OCI-M1 (cell line): ENCODE results near the gene PEPD.

ENCODE experiments used
- DNase-seq: peaks from one replicate; lab custom pipeline; 2025; lab: John Stamatoyannopoulos, UW

PEPD gene

DNA sequence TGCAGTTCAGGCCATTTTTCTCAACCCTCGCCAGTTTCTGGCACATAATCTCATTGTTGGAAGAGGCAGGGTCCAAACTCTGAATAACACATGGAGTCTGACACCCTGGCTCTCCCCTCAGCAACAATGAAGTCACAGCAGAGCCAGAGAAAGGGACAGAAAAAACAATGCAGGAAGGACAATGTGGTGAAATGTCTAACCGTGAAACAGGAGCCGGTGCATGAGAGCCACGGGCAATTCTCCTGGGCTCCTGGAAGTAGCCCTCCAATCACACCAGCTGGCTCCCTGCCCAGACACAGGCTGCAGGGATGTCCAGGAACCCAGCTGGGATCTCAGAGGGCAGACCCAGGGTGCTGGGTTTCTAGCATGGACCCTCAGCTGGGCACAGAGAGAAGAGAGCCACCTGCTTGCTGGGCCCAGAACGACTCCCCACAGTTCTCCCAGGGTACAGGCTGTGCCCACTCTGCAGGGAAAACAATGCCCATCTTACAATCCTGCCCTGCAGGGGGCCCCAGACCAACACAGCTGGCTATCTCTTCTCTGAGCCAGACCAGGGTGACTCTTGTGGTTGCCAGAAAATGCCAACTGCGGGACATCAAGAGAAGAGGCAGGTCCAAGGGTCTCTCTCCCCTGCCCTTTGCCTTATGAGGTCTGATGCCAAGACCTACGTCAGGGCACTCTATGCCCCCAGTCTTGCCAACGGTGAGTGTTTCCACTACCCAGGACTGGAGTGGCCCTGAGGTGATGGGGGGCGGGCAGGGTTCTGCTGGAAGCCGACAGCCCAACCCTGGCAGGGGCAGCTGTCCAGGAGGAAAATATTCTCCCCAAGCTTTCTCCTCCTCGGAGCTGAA is 83.5 kb downstream of the PEPD start:
- no peak for DNase-seq

- DNase-seq, result no peak
These were observed 84.2 kb downstream of the PEPD start for GRCh38 chr19:33437393-33437820.

DNA sequence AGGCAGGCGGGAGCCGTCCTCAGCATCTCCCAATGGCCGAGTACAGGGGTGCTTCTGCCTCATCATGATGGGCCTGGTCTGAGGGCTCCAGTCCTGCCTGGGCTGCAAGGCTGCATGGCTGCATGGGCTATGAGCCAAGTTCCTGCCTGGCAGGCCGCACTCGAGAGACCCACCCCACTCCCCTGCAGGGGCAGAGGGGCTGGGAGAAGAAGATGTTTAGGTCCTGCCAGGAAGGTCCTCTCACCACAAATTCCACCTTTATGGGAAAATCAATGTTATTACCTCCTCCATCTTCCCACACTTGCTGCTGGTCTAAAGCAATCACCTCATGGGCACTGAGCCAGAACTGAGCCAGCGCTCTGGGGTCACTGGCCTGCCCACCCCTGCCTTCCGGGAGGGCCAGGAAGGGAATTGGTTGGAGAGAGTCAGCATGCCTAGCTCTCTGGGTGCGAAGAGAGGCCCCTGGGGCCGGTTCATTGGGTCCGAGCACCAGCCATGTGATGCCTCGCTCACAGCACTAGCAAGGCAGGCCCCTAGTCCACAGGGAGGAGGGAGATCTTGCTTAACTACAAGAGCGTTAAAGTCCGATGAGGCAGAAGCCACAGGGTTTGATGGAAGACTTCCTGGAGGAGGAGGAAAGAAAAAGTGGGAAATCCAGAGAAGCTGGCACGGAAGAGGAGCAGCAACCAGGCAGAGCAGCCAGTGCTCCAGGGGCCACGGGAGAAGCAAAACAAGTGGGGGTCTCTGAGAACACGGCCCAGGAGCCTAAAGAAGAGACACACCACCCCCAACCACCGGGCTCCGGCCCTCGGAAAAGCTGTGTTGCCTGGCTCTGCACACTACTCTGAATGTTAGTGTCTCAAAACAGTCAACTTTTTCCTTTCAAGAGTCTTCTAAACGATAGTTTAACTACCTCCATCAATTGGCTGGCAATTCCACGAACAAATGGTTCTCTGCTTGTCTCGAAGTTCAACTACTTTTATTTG is 84.9 kb downstream of the PEPD start:
- DNase-seq, result no peak

GRCh38 chr19:33435706-33436359 is 85.8 kb downstream of the PEPD start:
- DNase-seq, result no peak

DNA sequence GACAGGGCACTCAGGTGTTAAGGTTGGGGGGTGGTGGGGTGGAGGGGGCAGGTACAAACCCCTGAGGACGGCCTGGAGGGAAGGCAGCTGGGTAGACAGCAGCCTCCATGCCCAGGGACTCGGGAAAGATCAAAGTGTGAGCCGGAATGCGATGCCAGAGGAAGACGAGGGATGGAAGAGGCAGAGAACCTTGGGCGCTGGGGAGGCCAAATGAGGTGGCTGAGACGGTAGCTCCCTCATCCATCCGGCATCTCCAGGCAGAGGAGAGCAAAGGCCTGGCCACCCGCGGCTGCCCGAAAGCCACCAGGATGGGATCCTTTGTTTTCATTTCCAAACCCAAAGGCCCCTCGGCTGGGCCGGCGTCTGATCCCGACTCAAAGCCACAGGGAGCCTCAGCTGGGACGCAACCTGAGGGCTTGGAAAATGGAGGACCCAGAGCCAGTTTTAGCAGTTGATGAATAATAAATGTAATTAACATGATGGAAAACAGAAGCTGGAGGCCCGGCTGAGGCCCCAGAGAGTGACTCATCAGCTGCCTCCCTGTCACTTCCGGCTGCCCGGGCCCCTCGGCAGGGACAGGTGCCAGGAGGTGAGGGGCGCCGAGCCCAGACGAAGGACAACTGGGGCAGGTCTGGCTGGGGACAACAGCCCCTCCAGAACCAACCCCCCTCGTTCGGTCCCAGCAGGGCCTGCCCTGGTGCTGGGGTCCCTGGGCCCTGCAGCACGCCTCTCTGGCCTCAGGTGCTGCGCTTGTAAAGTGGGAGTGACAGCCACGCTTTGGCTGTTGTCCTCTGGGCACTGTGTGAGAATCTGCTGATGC is 86.5 kb downstream of the PEPD start:
- DNase-seq, result no peak

DNA sequence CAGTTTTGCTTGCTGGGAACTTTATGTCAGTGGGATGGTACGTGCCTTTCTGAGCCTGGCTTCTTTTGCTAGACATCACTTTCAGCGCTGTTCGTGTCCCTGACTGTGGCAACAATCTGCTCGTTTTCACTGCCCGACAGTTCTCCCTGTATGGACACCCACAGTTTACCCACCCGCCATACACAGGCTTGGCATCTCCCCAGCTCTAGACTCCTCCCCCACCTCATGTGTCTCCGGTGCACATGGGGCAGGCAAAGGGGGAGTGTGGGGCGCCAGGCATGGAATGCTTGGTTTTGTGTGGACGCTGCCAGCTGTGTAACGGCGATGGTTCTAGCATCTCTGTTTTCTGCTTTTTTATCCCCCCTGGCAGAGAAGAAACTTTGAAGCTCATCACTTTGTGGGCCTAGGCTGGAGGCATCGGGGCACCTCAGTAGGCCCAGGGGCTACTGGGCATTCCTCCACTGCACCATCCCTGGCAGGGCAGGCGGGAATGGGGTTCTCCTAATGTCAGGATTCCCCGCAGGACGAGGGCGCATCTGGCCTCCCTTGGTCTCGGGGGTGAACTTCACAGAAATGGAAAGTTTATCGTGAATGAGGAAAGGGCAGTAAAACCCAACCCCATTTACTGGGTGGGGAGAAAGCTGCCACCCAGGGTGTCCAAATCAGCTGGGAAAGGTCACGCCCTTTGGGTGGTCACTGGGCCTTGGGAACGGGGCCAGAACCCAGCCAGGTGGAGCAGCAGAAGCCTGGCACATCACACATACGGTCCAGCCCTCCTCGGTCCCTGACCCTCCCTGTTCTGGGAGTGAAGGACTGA is 87.3 kb downstream of the PEPD start:
- DNase-seq, result no peak

DNA sequence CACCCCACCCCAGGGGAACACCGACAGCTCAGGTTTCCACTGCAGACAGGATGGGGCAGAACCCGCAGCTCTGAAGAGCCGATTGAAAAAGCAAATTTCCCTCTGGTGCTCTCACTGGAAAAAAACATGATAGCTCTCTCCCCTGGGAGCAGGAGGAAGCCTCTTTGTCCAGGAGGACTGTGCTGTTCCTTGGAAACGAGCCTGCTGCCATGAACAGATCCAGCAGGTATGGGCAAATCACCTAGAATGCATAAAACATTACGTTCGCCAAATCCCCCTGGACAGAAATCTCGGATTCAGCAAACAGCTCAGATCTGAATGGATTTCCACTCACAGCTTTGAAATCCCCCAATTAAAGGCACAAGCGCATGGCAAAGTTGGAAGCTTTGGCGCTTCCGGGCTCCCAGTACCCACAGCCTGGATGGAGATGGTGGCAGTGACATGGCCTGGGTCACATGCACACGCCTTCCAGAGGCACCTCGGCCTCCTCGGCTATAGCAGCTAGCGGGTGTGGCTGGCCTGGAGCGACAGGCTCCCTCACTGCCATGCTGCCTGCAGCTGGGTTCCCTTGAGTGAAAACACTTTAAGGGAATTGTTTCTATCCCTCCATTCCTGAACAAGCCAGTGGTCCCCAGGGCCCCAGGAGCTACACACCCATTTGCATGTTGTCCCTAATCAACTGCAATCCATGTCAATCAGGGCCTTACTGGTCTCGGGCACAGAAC is 89.0 kb downstream of the PEPD start:
- DNase-seq, result no peak

DNA sequence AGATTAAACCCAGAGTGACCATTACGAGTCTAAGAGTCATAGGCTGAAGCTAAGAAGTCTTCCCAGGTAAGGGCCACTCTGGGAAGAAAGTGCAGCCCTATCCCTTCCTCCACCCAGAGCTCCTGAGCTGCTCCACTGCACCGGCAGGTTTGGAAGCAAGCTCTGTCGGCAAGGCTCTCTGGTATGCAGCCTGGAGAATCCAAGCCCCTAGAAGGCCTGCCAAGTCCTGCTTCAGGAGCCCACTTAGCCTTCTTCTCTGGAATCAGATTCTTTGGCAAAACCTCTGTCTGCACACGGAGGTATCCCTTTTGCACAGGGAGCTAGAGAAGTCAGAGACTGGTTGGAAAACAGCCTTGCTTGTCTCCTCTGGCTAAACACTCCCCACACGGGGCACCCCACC is 89.6 kb downstream of the PEPD start:
- DNase-seq, result no peak

- DNase-seq, result peak; percentile 82
These were observed 90.8 kb downstream of the PEPD start for GRCh38 chr19:33430674-33431277.

- DNase-seq, result no peak
These were observed 91.5 kb downstream of the PEPD start for GRCh38 chr19:33429891-33430673.

- no peak for DNase-seq
These were observed 92.9 kb downstream of the PEPD start for GRCh38 chr19:33428627-33429125.

- no peak for DNase-seq
These were observed 93.6 kb downstream of the PEPD start for GRCh38 chr19:33427801-33428626.

DNA sequence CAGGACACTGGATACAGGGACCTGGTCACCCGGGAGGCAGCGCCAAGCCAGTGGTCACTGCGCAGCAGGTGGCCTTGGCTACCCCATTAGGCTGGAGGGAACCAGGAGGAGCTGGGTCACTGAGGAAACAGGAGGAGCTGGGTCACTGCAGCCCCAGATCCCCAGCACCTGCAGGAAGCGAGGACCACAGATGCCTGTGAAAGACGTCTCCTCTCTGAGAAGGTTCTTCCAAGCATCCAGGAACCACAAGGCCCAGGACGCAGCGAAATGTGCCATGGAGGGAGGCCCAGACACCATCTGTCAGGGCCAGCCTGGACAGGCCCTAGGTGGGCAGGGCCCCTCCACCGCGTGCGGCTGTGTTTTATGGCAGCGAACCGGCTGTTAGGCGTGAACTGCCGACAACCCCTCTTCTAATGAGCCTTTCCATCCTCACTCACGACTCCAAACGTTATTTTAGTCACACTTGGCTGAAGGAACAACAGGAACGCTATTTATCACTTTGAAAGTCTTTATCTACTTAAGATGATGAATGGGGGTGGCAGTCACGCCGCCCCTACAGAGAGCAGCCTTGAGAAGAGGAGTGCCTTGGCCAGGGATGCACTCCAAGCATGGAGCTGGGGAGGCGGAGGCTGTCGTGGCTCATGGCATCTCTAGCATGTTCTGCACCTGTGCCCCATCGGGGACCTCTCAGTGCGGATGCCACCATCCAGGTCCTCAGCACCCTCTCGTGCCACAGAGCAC is 94.8 kb downstream of the PEPD start:
- DNase-seq, result no peak

- no peak for DNase-seq
These were observed 97.4 kb downstream of the PEPD start for GRCh38 chr19:33424181-33424580.

DNA sequence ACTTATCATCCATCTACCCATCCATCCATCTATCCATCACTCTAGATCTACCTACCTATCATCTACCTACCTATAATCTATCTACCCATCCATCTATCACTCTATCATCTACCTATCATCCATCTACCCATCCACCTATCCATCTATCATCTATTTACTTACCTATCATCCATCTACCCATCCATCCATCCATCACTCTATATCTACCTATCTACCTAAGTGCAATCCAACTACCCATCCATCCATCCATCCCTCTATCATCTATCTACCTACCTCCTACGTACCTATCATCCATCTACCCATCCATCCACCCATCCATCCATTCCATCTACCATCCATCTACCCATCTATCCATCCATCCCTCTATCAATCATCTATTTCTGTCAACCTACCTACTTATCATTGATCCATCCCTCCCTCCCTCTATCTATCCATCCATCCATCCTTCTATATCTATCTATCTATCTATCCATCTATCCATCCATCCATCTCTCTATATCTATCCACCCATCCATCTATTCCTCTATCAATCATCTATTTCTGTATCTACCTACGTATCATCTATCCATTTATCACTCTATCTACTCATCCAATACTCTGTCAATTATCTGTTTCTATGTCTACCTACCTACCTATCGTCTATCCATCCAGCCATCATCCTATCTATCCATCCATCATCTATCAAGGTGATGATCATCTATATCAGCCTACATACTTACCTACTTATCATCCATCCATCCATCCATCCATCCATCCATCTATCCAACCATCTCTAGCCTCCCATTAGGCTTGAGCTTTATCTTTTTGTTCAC is 99.0 kb downstream of the PEPD start:
- DNase-seq, result no peak

GRCh38 chr19:33421368-33421767 is 100.2 kb downstream of the PEPD start:
- no peak for DNase-seq
